K562 treated with DMSO at 1 percent for 48 hours (cell line): ENCODE data around the gene GPR37. TPM values are rescaled to one million over a fixed set of nuclear protein-coding genes. Genes with fewer than 3 reads are reported as not detected.

Experiments used
- total RNA-seq: library from RNA; unstranded; fragments of 300-600 nt; gene quantifications from 2 replicates; pipeline ENCODE4 v1.2.3, GENCODE V29; 2022; ENCODE audit warnings: low replicate concordance; ENCODE audit errors: extremely low read depth

The GPR37 gene
- total RNA-seq = not detected in 2 replicates

GRCh38 chr7:124765401-124766352 is at the start of gene GPR37:
Gene GPR37 (minus strand): TSS chr7:124765792. CDS start chr7:124764976, 816 bp downstream.

Other genes with a start within 250 kb of the GPR37 start
- gene POT1, start 164.0 kb upstream of the GPR37 start, total RNA-seq = not detected in 2 replicates